Measurements from ENCODE around the gene ABCB6. TPM values are rescaled to one million over a fixed set of nuclear protein-coding genes. Genes with fewer than 3 reads are reported as not detected.
"Not testable (repeated sequence)": the region's sequence is repeated elsewhere in the genome, so short reads cannot be mapped to it uniquely, and the experiment has no call there.

Gene ABCB6
- total RNA-seq: 10 to 100 TPM; 11.6 to 11.9 TPM

GRCh38 chr2:219218732-219219701, at the start of gene ABCB6:
Gene ABCB6, minus strand, starts transcription at chr2:219218958. Its CDS starts 285 bp downstream, at chr2:219218673.
- Mint-ChIP-seq H3K4me1 (ENCODE audit: low read depth) (peaks cover 26% of the 10 kb centered on the region), H3K27ac (peak within 1 kb of the TSS; percentile 75), H3K9me3 (ENCODE audit: insufficient read depth) (no peaks in the 10 kb centered on the region), H3K36me3 (ENCODE audit: low read depth) (peaks cover 45% of the 10 kb centered on the region), H3K4me3 (peak within 1 kb of the TSS; percentile 77), H3K27me3 (ENCODE audit: low read depth) (no peaks in the 10 kb centered on the region)
- ChIA-PET CTCF (interaction anchor here (0.7 to 5.9 kb wide), 10 partner anchors 9 to 76 kb away, joined by 3 to 25 read pairs (median 6); partner anchors contain the start of genes ATG9A, GLB1L, NHEJ1 and STK16), POLR2A (interaction anchor here (0.8 to 2.5 kb wide), 12 partner anchors 9 to 60 kb away, joined by 3 to 16 read pairs (median 4); partner anchors contain the start of genes ANKZF1, ATG9A, CNPPD1 and DNAJB2)
- DNase-seq: peak; percentile 87
- ATAC-seq: peak; percentile 77

GRCh38 chr2:219268294-219268693, 49.5 kb upstream of the ABCB6 start:
- DNase-seq (no peak), ATAC-seq (no peak)
- CTCF ChIA-PET: interaction anchor here (2.5 to 4.1 kb wide), 2 partner anchors 10 to 27 kb away, joined by 7 to 18 read pairs; partner anchors contain the start of gene DNAJB2
- Mint-ChIP-seq H3K36me3 (ENCODE audit: low read depth) (no peaks in the 10 kb centered on the region), H3K9me3 (ENCODE audit: insufficient read depth) (no peaks in the 10 kb centered on the region), H3K4me3 (no peak overlapping the region), H3K27ac (no peak overlapping the region), H3K27me3 (ENCODE audit: low read depth) (peaks cover 10% of the 10 kb centered on the region), H3K4me1 (ENCODE audit: low read depth) (no peaks in the 10 kb centered on the region)
- POLR2A ChIA-PET: no interaction called here

- CTCF ChIA-PET: interaction anchor here (1.0 to 4.1 kb wide), 3 partner anchors 11 to 96 kb away, joined by 3 to 18 read pairs (median 7); partner anchors contain the start of gene DNAJB2
- Mint-ChIP-seq H3K4me1 (ENCODE audit: low read depth) (no peaks in the 10 kb centered on the region), H3K36me3 (ENCODE audit: low read depth) (no peaks in the 10 kb centered on the region), H3K27ac (no peak overlapping the region), H3K4me3 (no peak overlapping the region), H3K9me3 (ENCODE audit: insufficient read depth) (no peaks in the 10 kb centered on the region), H3K27me3 (ENCODE audit: low read depth) (peaks cover 5% of the 10 kb centered on the region)
- ATAC-seq (no peak), DNase-seq (no peak)
- POLR2A ChIA-PET: interaction anchor here (0.8 kb wide), 1 partner anchor 11 kb away, joined by 3 read pairs; no protein-coding TSS in a partner anchor
Observed at GRCh38 chr2:219266886-219267285, 48.1 kb upstream of the ABCB6 start.

- CTCF ChIA-PET: interaction anchor here (1.7 to 2.0 kb wide), 2 partner anchors 11 to 29 kb away, joined by 7 to 11 read pairs; no protein-coding TSS in a partner anchor
- DNase-seq: no peak
- Mint-ChIP-seq H3K27me3 (ENCODE audit: low read depth) (peaks cover 7% of the 10 kb centered on the region), H3K27ac (no peak overlapping the region), H3K4me3 (no peak overlapping the region), H3K4me1 (ENCODE audit: low read depth) (peaks cover under 1% of the 10 kb centered on the region), H3K36me3 (ENCODE audit: low read depth) (no peaks in the 10 kb centered on the region), H3K9me3 (ENCODE audit: insufficient read depth) (no peaks in the 10 kb centered on the region)
- POLR2A ChIA-PET: interaction anchor here (1.0 kb wide), 1 partner anchor 11 kb away, joined by 7 read pairs; the partner anchor contains the start of gene TUBA4A
- ATAC-seq: no peak
Observed at GRCh38 chr2:219266232-219266631, 47.5 kb upstream of the ABCB6 start.

GRCh38 chr2:219261024-219261855, 42.5 kb upstream of the ABCB6 start:
- Mint-ChIP-seq H3K27me3 (ENCODE audit: low read depth) (peaks cover 15% of the 10 kb centered on the region), H3K4me1 (ENCODE audit: low read depth) (peaks cover 4% of the 10 kb centered on the region), H3K36me3 (ENCODE audit: low read depth) (no peaks in the 10 kb centered on the region), H3K4me3 (no peak overlapping the region), H3K9me3 (ENCODE audit: insufficient read depth) (no peaks in the 10 kb centered on the region), H3K27ac (no peak overlapping the region)
- DNase-seq (no peak), ATAC-seq (no peak)
- CTCF ChIA-PET: interaction anchor here (0.7 to 3.6 kb wide), 9 partner anchors 13 to 172 kb away, joined by 3 to 23 read pairs (median 3); partner anchors contain the start of genes DNAJB2 and NHEJ1
- POLR2A ChIA-PET: interaction anchor here (1.0 to 1.4 kb wide), 4 partner anchors 8 to 61 kb away, joined by 3 to 6 read pairs (median 4); partner anchors contain the start of genes ANKZF1, ATG9A and TUBA4B

- CTCF ChIA-PET: interaction anchor here (1.1 to 5.8 kb wide), 4 partner anchors 18 to 88 kb away, joined by 4 to 60 read pairs (median 6); partner anchors contain the start of gene DNAJB2
- H3K27ac Mint-ChIP-seq; DNase-seq; H3K9me3 Mint-ChIP-seq (ENCODE audit: insufficient read depth); H3K4me3 Mint-ChIP-seq; H3K36me3 Mint-ChIP-seq (ENCODE audit: low read depth); ATAC-seq: not testable (repeated sequence)
- Mint-ChIP-seq H3K4me1 (ENCODE audit: low read depth) (peaks cover 12% of the 10 kb centered on the region), H3K27me3 (ENCODE audit: low read depth) (peaks cover 15% of the 10 kb centered on the region)
- POLR2A ChIA-PET: interaction anchor here (0.8 to 1.0 kb wide), 2 partner anchors 11 to 14 kb away, joined by 3 read pairs; partner anchors contain the start of genes GLB1L and STK16
Observed at GRCh38 chr2:219258942-219259341, 40.2 kb upstream of the ABCB6 start.

- ChIA-PET CTCF (interaction anchor here (0.6 to 6.2 kb wide), 20 partner anchors 9 to 96 kb away, joined by 3 to 79 read pairs (median 5); partner anchors contain the start of genes ABCB6, ANKZF1, ATG9A and DNAJB2), POLR2A (interaction anchor here (0.6 to 4.6 kb wide), 18 partner anchors 9 to 848 kb away, joined by 3 to 77 read pairs (median 6); partner anchors contain the start of genes ABCB6, ANKZF1, ATG9A and CNPPD1)
- ATAC-seq (peak; percentile 12), DNase-seq (peak; percentile 50)
- Mint-ChIP-seq H3K9me3 (ENCODE audit: insufficient read depth) (no peaks in the 10 kb centered on the region), H3K27ac (peak overlapping the region; percentile 87), H3K4me1 (ENCODE audit: low read depth) (peaks cover 37% of the 10 kb centered on the region), H3K4me3 (peak overlapping the region; percentile 99), H3K36me3 (ENCODE audit: low read depth) (peaks cover 32% of the 10 kb centered on the region), H3K27me3 (ENCODE audit: low read depth) (peaks cover 5% of the 10 kb centered on the region)
Observed at GRCh38 chr2:219254590-219255201, 35.9 kb upstream of the ABCB6 start.

- Mint-ChIP-seq H3K9me3 (ENCODE audit: insufficient read depth) (no peaks in the 10 kb centered on the region), H3K27me3 (ENCODE audit: low read depth) (no peaks in the 10 kb centered on the region), H3K4me1 (ENCODE audit: low read depth) (peaks cover 44% of the 10 kb centered on the region), H3K36me3 (ENCODE audit: low read depth) (peaks cover 40% of the 10 kb centered on the region), H3K4me3 (peak within 1 kb of the TSS; percentile 99), H3K27ac (peak within 1 kb of the TSS; percentile 100)
- DNase-seq: peak; percentile 91
- peak; percentile 80 for ATAC-seq
- ChIA-PET POLR2A (interaction anchor here (0.6 to 4.6 kb wide), 25 partner anchors 8 to 847 kb away, joined by 3 to 77 read pairs (median 5); partner anchors contain the start of genes ABCB6, ANKZF1, ATG9A and CNPPD1), CTCF (interaction anchor here (0.9 to 6.2 kb wide), 17 partner anchors 9 to 95 kb away, joined by 3 to 79 read pairs (median 6); partner anchors contain the start of genes ABCB6, ANKZF1, ATG9A and DNAJB2)
Observed at GRCh38 chr2:219253753-219254589, 35.2 kb upstream of the ABCB6 start, which contains the start of gene TUBA4A. Gene TUBA4A, minus strand, starts transcription at chr2:219253918. Its CDS starts 60 bp downstream, at chr2:219253858.

- no peaks in the 10 kb centered on the region for H3K27me3 Mint-ChIP-seq (ENCODE audit: low read depth)
- H3K36me3 Mint-ChIP-seq (ENCODE audit: low read depth): peaks cover 48% of the 10 kb centered on the region
- H3K27ac Mint-ChIP-seq: peak within 1 kb of the TSS; percentile 100
- H3K4me3 Mint-ChIP-seq: peak within 1 kb of the TSS; percentile 99
- ATAC-seq: peak; percentile 41
- CTCF ChIA-PET: interaction anchor here (0.9 to 6.2 kb wide), 12 partner anchors 8 to 94 kb away, joined by 3 to 79 read pairs (median 10); partner anchors contain the start of genes ABCB6, ANKZF1, ATG9A and DNAJB2
- peaks cover 52% of the 10 kb centered on the region for H3K4me1 Mint-ChIP-seq (ENCODE audit: low read depth)
- H3K9me3 Mint-ChIP-seq (ENCODE audit: insufficient read depth): no peaks in the 10 kb centered on the region
- DNase-seq: peak; percentile 79
- POLR2A ChIA-PET: interaction anchor here (0.7 to 4.6 kb wide), 23 partner anchors 8 to 135 kb away, joined by 3 to 77 read pairs (median 6); partner anchors contain the start of genes ABCB6, ANKZF1, ATG9A and CNPPD1
Observed at GRCh38 chr2:219252900-219253752, 34.4 kb upstream of the ABCB6 start, which contains the start of gene TUBA4B. Gene TUBA4B, plus strand, starts transcription at chr2:219253243. Its CDS starts 165 bp downstream, at chr2:219253408.
